Panc1 (cell line): ENCODE data around the gene SNCB. TPM values are rescaled to one million over a fixed set of nuclear protein-coding genes. Genes with fewer than 3 reads are reported as not detected.
A peak's percentile ranks its signal among the peaks of the same experiment; 100 is the strongest.

Experiments
- ATAC-seq: fragments of 200-7000 bp; cut with Tn5 transposase; 2 replicates; pipeline ENCODE4 v1.9.1; 2020; ENCODE audit warnings: mild to moderate bottlenecking, moderate library complexity
- BruUV-seq: library from RNA; stranded (reverse); fragments of 400-500 nt; replicated peaks from 2 replicates; lab custom pipeline; 2021; lab: Mats Ljungman, UMichigan
- CTCF ChIA-PET: fragments of 300-600 bp; sonication (Branson Sonifier 250); formaldehyde crosslinking; loops from one replicate; lab custom pipeline; 2022; ENCODE audit warnings: antibody characterized with exemption; lab: Charles Lee
- POLR2A ChIA-PET: fragments of 300-600 bp; sonication (Branson Sonifier 250); formaldehyde crosslinking; loops from one replicate; lab custom pipeline; 2022; ENCODE audit warnings: antibody characterized with exemption; lab: Charles Lee
- DNase-seq: peaks from one replicate; pipeline ENCODE4 v3.0.0-alpha.2; 2010; ENCODE audit warnings: low read depth, low spot score
- H3K27ac ChIP-seq: 2 replicates; pipeline ENCODE4 v1.5.1; 2011; ENCODE audit warnings: mild to moderate bottlenecking, low read length, inconsistent platforms
- H3K27me3 ChIP-seq: fragments of 200-500 bp; sonication (Bioruptor generic); 2 replicates; pipeline ENCODE4 v1.6.0; 2014; ENCODE audit warnings: low read length, inconsistent platforms; ENCODE audit not compliant: control insufficient read depth, insufficient read depth
- H3K36me3 ChIP-seq: fragments of 200-500 bp; sonication (Bioruptor generic); 2 replicates; pipeline ENCODE4 v1.5.1; 2014; ENCODE audit warnings: inconsistent platforms, mild to moderate bottlenecking, low read length, moderate library complexity; ENCODE audit not compliant: control insufficient read depth, insufficient read depth
- H3K4me1 ChIP-seq: 2 replicates; pipeline ENCODE4 v1.5.1; 2011; ENCODE audit warnings: inconsistent platforms, mild to moderate bottlenecking, low read length, moderate library complexity; ENCODE audit not compliant: control insufficient read depth, insufficient read depth
- H3K4me3 ChIP-seq, 2 experiments: 2 replicates each; pipeline ENCODE4 v1.5.1; 2011 to 2012; ENCODE audit warnings: low read depth in 2 of 2, low read length in 2 of 2, mild to moderate bottlenecking in 2 of 2, inconsistent platforms in 1 of 2, moderate library complexity in 1 of 2
- H3K9me3 ChIP-seq: fragments of 200-500 bp; sonication (Bioruptor generic); 2 replicates; pipeline ENCODE4 v1.5.1; 2014; ENCODE audit warnings: low read depth, mild to moderate bottlenecking, inconsistent platforms, low read length, moderate library complexity; ENCODE audit not compliant: control insufficient read depth, insufficient read depth
- CTCF ChIP-seq: fragments of 450-650 bp; IDR thresholded peaks from 2 replicates; pipeline ENCODE4 v1.5.1; 2017; ENCODE audit warnings: mild to moderate bottlenecking
- POLR2AphosphoS5 ChIP-seq: IDR thresholded peaks from 2 replicates; pipeline ENCODE4 v1.6.1; 2012; ENCODE audit warnings: mild to moderate bottlenecking, low read depth, low read length, moderate library complexity
- REST ChIP-seq, 2 experiments: IDR thresholded peaks; 2 replicates each; pipeline ENCODE4 v1.6.1; 2011 to 2012; ENCODE audit warnings: low read depth in 2 of 2, control low read depth in 1 of 2, low read length in 1 of 2, mild to moderate bottlenecking in 1 of 2, moderate library complexity in 1 of 2; ENCODE audit not compliant: insufficient read depth in 1 of 2
- SIN3A ChIP-seq: IDR thresholded peaks from 2 replicates; pipeline ENCODE4 v1.6.1; 2012; ENCODE audit warnings: low read depth, mild to moderate bottlenecking, low read length, moderate library complexity, borderline replicate concordance; ENCODE audit not compliant: insufficient read depth
- TCF7L2 ChIP-seq: IDR thresholded peaks from 2 replicates; pipeline ENCODE4 v1.6.1; 2011; ENCODE audit warnings: mild to moderate bottlenecking, low read depth, low read length, inconsistent platforms
- in situ Hi-C: cut with HindIII; loops from 2 replicates; pipeline ENCODE4 v1.10.0; 2016; ENCODE audit warnings: low sequenced_read_pairs, low pct_unique_long_range_greater_than_20kb
- intact Hi-C: fragments of 100-400 bp; cut with micrococcal nuclease; formaldehyde crosslinking; loops from one replicate; pipeline ENCODE4 v1.10.0; 2022; ENCODE audit not compliant: unreplicated experiment
- total RNA-seq: library from RNA; stranded (reverse); gene quantifications from one replicate; pipeline ENCODE4 v1.2.1, GENCODE V29; 2021; ENCODE audit not compliant: unreplicated experiment

SNCB gene
- total RNA-seq, 1 experiment from 2014 or later, result 0.77 TPM

DNA sequence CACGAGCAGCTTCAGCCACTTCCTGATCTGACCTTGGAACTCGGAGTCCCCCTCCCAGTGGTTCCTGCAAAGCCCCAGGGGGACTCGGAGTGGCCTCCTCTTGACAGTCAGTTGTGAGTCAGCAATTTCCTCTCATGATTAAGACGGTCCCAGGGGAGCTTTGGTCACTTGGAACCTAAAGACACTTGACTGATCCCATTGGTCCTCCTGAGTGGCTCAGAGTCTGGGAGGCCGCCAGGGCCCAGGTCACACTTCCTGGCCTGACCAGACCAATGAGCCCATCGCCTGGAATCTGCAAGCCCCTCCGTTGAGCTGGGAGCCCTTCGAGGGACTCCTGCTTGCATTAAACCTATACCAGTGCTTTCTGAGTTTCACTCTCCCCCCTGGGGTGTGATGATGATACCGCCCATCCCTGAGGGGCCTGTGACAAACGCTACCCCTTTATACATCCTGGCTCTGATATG, 46.1 kb upstream of the SNCB start:
- Histone ChIP-seq H3K27me3 (no peaks in the 10 kb centered on the region), H3K4me3 (no peak overlapping the region), H3K36me3 (no peaks in the 10 kb centered on the region), H3K9me3 (no peaks in the 10 kb centered on the region), H3K4me1 (no peaks in the 10 kb centered on the region), H3K27ac (no peak overlapping the region)
- DNase-seq (no peak), ATAC-seq (peak; percentile 29)
- ChIA-PET POLR2A (no interaction called here), CTCF (interaction anchor here (1.4 kb wide), 1 partner anchor 16 kb away, joined by 3 read pairs; no protein-coding TSS in a partner anchor)
- in situ Hi-C loops, result no loop called here
- no TSS peak for BruUV-seq
- TF ChIP-seq SIN3A (no peak), POLR2AphosphoS5 (no peak), CTCF (no peak), REST (IDR thresholded peaks at IDR 0.05; ENCODE audit: insufficient read depth in 1 of 2, low read depth in 2 of 2, low read length in 1 of 2) (no peak), TCF7L2 (no peak)
- intact Hi-C loops, result no loop called here

DNA sequence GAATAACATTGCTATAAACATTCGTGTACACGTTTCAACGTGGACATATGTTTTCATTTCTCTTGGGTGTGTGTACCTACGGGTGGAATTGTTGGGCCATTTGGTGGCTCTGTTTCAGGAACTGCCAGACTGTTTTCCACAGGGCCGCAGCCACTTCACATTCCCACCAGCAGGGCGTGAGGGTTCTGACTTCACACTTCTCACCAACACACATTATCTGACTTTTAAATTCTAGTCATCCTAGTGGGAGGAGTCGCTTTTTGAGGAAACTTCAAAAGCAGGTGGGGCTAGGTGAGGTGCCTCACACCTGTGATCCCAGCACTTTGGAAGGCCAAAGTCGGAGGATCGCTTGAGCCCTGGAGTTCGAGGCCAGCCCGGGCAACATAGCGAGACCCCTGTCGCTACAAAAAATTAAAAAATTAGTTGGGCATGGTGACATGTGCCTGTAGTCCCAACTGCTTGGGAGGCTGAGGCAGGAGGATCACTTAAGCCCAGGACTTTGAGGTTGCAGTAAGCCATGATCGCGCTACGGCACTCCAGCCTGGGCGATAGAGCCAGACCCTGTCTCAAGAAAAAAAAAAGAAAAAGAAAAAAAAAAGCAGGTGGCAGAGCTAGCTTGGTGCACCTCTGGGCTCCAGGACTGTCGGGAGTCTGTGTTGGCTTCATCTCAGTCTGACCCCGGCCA, 45.5 kb upstream of the SNCB start:
- intact Hi-C loops, result no loop called here
- no peak for TF ChIP-seq SIN3A
- TF ChIP-seq TCF7L2, result no peak
- no peak; the same call in 1 of the 2 replicates for TF ChIP-seq CTCF
- no peak for TF ChIP-seq POLR2AphosphoS5
- no peak for TF ChIP-seq REST (IDR thresholded peaks at IDR 0.05; ENCODE audit: insufficient read depth in 1 of 2, low read depth in 2 of 2, low read length in 1 of 2)
- H3K36me3 ChIP-seq, result no peaks in the 10 kb centered on the region
- no peaks in the 10 kb centered on the region for H3K27me3 ChIP-seq
- in situ Hi-C loops, result no loop called here
- ATAC-seq, result peak; percentile 63
- ChIA-PET CTCF (interaction anchor here (1.4 kb wide), 1 partner anchor 15 kb away, joined by 3 read pairs; no protein-coding TSS in a partner anchor), POLR2A (no interaction called here)
- no TSS peak for BruUV-seq
- no peaks in the 10 kb centered on the region for H3K4me1 ChIP-seq
- no peak overlapping the region for H3K27ac ChIP-seq
- no peaks in the 10 kb centered on the region for H3K9me3 ChIP-seq
- no peak overlapping the region for H3K4me3 ChIP-seq
- no peak for DNase-seq
